G401 (cell line): Measurements from ENCODE around the gene GPR171. TPM values are rescaled to one million over a fixed set of nuclear protein-coding genes. Genes with fewer than 3 reads are reported as not detected.

Experiments
- DNase-seq: peaks from one replicate; pipeline ENCODE4 v3.0.0-alpha.2; 2015; ENCODE audit warnings: low spot score
- in situ Hi-C: cut with HindIII; loops from 2 replicates; pipeline ENCODE4 v1.10.0; 2016; ENCODE audit warnings: low sequenced_read_pairs, mixed read lengths
- total RNA-seq: library from RNA; depleted of rRNA; stranded (reverse); fragments of >200 nt; shearing (Covaris generic); gene quantifications from 2 replicates; pipeline ENCODE4 v1.2.3, GENCODE V29; 2014

Gene GPR171
- total RNA-seq, 1 experiment from 2014 or later: not detected

GRCh38 chr3:151216641-151217607 is 13.9 kb upstream of the GPR171 start:
- in situ Hi-C loops: no loop called here

GRCh38 chr3:151214459-151214858 is 11.4 kb upstream of the GPR171 start:
- in situ Hi-C loops: no loop called here

More at GRCh38 chr3:151216641-151217607, 13.9 kb upstream of the GPR171 start:
- no peak for DNase-seq

GRCh38 chr3:151213881-151214280 is 10.9 kb upstream of the GPR171 start:
- in situ Hi-C loops: no loop called here
- no peak for DNase-seq

More at GRCh38 chr3:151214459-151214858, 11.4 kb upstream of the GPR171 start:
- no peak for DNase-seq

- in situ Hi-C loops: no loop called here
- no peak for DNase-seq
These were observed 10.1 kb upstream of the GPR171 start for GRCh38 chr3:151213151-151213550.

- no peak for DNase-seq
- in situ Hi-C loops: no loop called here
These were observed 7.8 kb upstream of the GPR171 start for GRCh38 chr3:151210676-151211381.

GRCh38 chr3:151209654-151210053 is 6.6 kb upstream of the GPR171 start:
- in situ Hi-C loops: no loop called here
- DNase-seq: no peak

GRCh38 chr3:151206201-151206600 is 3.2 kb upstream of the GPR171 start:
- no peak for DNase-seq
- in situ Hi-C loops: no loop called here

GRCh38 chr3:151205482-151205881 is 2.5 kb upstream of the GPR171 start:
- DNase-seq: no peak
- in situ Hi-C loops: no loop called here

GRCh38 chr3:151204530-151205402 is 1.8 kb upstream of the GPR171 start:
- no peak for DNase-seq
- in situ Hi-C loops: no loop called here

GRCh38 chr3:151201051-151201730 is 1.8 kb downstream of the GPR171 start:
- DNase-seq: no peak
- in situ Hi-C loops: no loop called here

GRCh38 chr3:151200586-151200985 is 2.4 kb downstream of the GPR171 start:
- peak; percentile 6 for DNase-seq
- in situ Hi-C loops: no loop called here

- in situ Hi-C loops: no loop called here
- no peak for DNase-seq
These were observed 3.2 kb downstream of the GPR171 start for GRCh38 chr3:151199554-151200438.

- in situ Hi-C loops: no loop called here
- no peak for DNase-seq
These were observed 4.2 kb downstream of the GPR171 start for GRCh38 chr3:151198849-151199248.

GRCh38 chr3:151197981-151198767 is 4.8 kb downstream of the GPR171 start:
- no peak for DNase-seq

GRCh38 chr3:151197228-151197627 is 5.8 kb downstream of the GPR171 start:
- in situ Hi-C loops: no loop called here
- DNase-seq: no peak

More at GRCh38 chr3:151197981-151198767, 4.8 kb downstream of the GPR171 start:
- in situ Hi-C loops: no loop called here

- in situ Hi-C loops: no loop called here
- no peak for DNase-seq
These were observed 6.6 kb downstream of the GPR171 start for GRCh38 chr3:151196434-151196833.

- in situ Hi-C loops: no loop called here
- no peak for DNase-seq
These were observed 7.2 kb downstream of the GPR171 start for GRCh38 chr3:151195826-151196225.
